Measurements from ENCODE around the gene PBX1. TPM values are rescaled to one million over a fixed set of nuclear protein-coding genes. Genes with fewer than 3 reads are reported as not detected.
A peak's percentile ranks its signal among the peaks of the same experiment; 100 is the strongest.

The PBX1 gene
- total and polyA plus RNA-seq, 10 of the 15 experiments (the other 5 are each of a cell fraction or from before 2014, with no cell fraction given), result 0.05 to 0.28 (median 0.11) TPM; not detected in 5

- Histone ChIP-seq H3K9ac (ENCODE audit: control insufficient read depth, insufficient read depth, low read length) (no peak overlapping the region), H3K4me1 (ENCODE audit: control insufficient read depth, insufficient read depth, low read length) (no peaks in the 10 kb centered on the region), H3K79me2 (ENCODE audit: control insufficient read depth, insufficient read depth, low read length) (no peaks in the 10 kb centered on the region), H3K4me3 (no peak overlapping the region), H4K20me1 (ENCODE audit: control insufficient read depth, insufficient read depth) (no peaks in the 10 kb centered on the region), H3K9me3 (replicated peaks; ENCODE audit: control insufficient read depth, insufficient read depth, low read length) (no peaks in the 10 kb centered on the region), H3K27ac (ENCODE audit: control insufficient read depth, insufficient read depth) (no peak overlapping the region), H3K27me3 (replicated peaks in 1 of 2; ENCODE audit: control insufficient read depth in 2 of 2, insufficient read depth in 2 of 2, low read length in 1 of 2) (no peaks in the 10 kb centered on the region), H3K36me3 (ENCODE audit: control insufficient read depth in 2 of 2, insufficient read depth in 2 of 2, low read length in 1 of 2) (no peaks in the 10 kb centered on the region), H3K4me2 (ENCODE audit: control insufficient read depth, insufficient read depth) (no peak overlapping the region), H2AFZ (ENCODE audit: control insufficient read depth, low read depth, low read length) (no peak overlapping the region)
- BruUV-seq (replicated peaks), result no TSS peak
- SMC1A ChIA-PET (ENCODE audit: uncharacterized antibody, unreplicated experiment), result interaction anchor here (0.7 to 1.3 kb wide), 4 partner anchors 23 to 1423 kb away, joined by 3 to 5 read pairs (median 3); no protein-coding TSS in a partner anchor
- FAIRE-seq (peak; percentile 73), DNase-seq (ENCODE audit: low read depth, low spot score) (no peak), ATAC-seq (peak; percentile 99)
- in situ Hi-C loops (cut with MboI) (loop anchor here (5.0 to 10.0 kb wide), 2 partner anchors 1262 to 1375 kb away; no protein-coding TSS in a partner anchor), intact Hi-C loops (cut with micrococcal nuclease; ENCODE audit: unreplicated experiment) (loop anchor here (2.0 to 10.0 kb wide), 8 partner anchors 120 to 1426 kb away; no protein-coding TSS in a partner anchor)
- CTCF ChIA-PET, result interaction anchor here (0.6 to 2.7 kb wide), 24 partner anchors 9 to 1429 kb away, joined by 3 to 24 read pairs (median 3); no protein-coding TSS in a partner anchor
- RAD21 ChIA-PET (ENCODE audit: unreplicated experiment), result interaction anchor here (1.0 to 2.2 kb wide), 3 partner anchors 9 to 1372 kb away, joined by 3 to 9 read pairs (median 3); no protein-coding TSS in a partner anchor
- 20% methylated on average over 10 of the region's 10 CpGs for WGBS (ENCODE audit: insufficient coverage, insufficient replicate concordance, low lambda C conversion rate, missing lambda C conversion rate)
- POLR2A ChIA-PET, result no interaction called here
- no peak for TF ChIP-seq SPI1 (IDR thresholded peaks at IDR 0.05; ENCODE audit: borderline replicate concordance, insufficient read depth, low read depth, low read length)
- no peak for TF ChIP-seq GATAD2B (conservative IDR thresholded peaks at IDR 0.05; ENCODE audit: low read depth)
- peak; percentile 89 for TF ChIP-seq RAD21 (IDR thresholded peaks at IDR 0.05; ENCODE audit: insufficient read depth, low read depth, low read length)
- TF ChIP-seq, protein P1, sequence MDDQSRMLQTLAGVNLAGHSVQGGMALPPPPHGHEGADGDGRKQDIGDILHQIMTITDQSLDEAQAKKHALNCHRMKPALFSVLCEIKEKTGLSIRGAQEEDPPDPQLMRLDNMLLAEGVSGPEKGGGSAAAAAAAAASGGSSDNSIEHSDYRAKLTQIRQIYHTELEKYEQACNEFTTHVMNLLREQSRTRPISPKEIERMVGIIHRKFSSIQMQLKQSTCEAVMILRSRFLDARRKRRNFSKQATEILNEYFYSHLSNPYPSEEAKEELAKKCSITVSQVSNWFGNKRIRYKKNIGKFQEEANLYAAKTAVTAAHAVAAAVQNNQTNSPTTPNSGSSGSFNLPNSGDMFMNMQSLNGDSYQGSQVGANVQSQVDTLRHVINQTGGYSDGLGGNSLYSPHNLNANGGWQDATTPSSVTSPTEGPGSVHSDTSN (IDR thresholded peaks at IDR 0.05; ENCODE audit: insufficient replicate concordance, low read depth, low read length), result peak; percentile 68
- peak; percentile 27; the same call in 1 of the 2 replicates for TF ChIP-seq YY1 (IDR thresholded peaks at IDR 0.05; ENCODE audit: low read depth, low read length)
- TF ChIP-seq EED (IDR thresholded peaks at IDR 0.05; ENCODE audit: low read depth), result no peak
- no peak for TF ChIP-seq RCOR1 (conservative IDR thresholded peaks at IDR 0.05; ENCODE audit: low read depth, low read length)
- TF ChIP-seq, protein P2, sequence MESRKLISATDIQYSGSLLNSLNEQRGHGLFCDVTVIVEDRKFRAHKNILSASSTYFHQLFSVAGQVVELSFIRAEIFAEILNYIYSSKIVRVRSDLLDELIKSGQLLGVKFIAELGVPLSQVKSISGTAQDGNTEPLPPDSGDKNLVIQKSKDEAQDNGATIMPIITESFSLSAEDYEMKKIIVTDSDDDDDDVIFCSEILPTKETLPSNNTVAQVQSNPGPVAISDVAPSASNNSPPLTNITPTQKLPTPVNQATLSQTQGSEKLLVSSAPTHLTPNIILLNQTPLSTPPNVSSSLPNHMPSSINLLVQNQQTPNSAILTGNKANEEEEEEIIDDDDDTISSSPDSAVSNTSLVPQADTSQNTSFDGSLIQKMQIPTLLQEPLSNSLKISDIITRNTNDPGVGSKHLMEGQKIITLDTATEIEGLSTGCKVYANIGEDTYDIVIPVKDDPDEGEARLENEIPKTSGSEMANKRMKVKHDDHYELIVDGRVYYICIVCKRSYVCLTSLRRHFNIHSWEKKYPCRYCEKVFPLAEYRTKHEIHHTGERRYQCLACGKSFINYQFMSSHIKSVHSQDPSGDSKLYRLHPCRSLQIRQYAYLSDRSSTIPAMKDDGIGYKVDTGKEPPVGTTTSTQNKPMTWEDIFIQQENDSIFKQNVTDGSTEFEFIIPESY (IDR thresholded peaks at IDR 0.05), result no peak
- no peak for TF ChIP-seq ZNF274 (IDR thresholded peaks at IDR 0.05; ENCODE audit: insufficient read depth, insufficient read length)
- no peak for TF ChIP-seq FOS (IDR thresholded peaks at IDR 0.05; ENCODE audit: borderline replicate concordance, extremely low read depth, insufficient read length)
- TF ChIP-seq BRCA1 (IDR thresholded peaks at IDR 0.05; ENCODE audit: low read depth, low read length), result no peak
- TF ChIP-seq HDGF (IDR thresholded peaks at IDR 0.05), result no peak
- TF ChIP-seq PAX5 (IDR thresholded peaks at IDR 0.05; ENCODE audit: borderline replicate concordance, low read depth, low read length), result no peak
- TF ChIP-seq EZH2 (IDR thresholded peaks at IDR 0.05; ENCODE audit: borderline replicate concordance, control insufficient read depth, low read depth, low read length), result no peak
- TF ChIP-seq CREB1 (IDR thresholded peaks at IDR 0.05; ENCODE audit: low read depth), result peak; percentile 34; the same call in 1 of the 2 replicates
- no peak for TF ChIP-seq CEBPZ (IDR thresholded peaks at IDR 0.05; ENCODE audit: low read depth, low read length)
- TF ChIP-seq POLR2AphosphoS2 (IDR thresholded peaks at IDR 0.05; ENCODE audit: low read depth, low read length), result no peak
These were observed 228.2 kb downstream of the PBX1 start for GRCh38 chr1:164786980-164787833.
